A673 (cell line): ENCODE data around the gene SYT9. TPM values are rescaled to one million over a fixed set of nuclear protein-coding genes. Genes with fewer than 3 reads are reported as not detected.

Experiments
- BruUV-seq: library from RNA; stranded (reverse); fragments of 400-500 nt; replicated peaks from 2 replicates; lab custom pipeline; 2021; lab: Mats Ljungman, UMichigan
- CTCF ChIA-PET: fragments of 300-600 bp; sonication (Branson Sonifier 250); formaldehyde crosslinking; loops from one replicate; lab custom pipeline; 2022; ENCODE audit warnings: antibody characterized with exemption; lab: Charles Lee
- POLR2A ChIA-PET: fragments of 300-600 bp; sonication (Branson Sonifier 250); formaldehyde crosslinking; loops from one replicate; lab custom pipeline; 2022; ENCODE audit warnings: antibody characterized with exemption; ENCODE audit not compliant: low non-redundant PET; lab: Charles Lee
- DNase-seq: peaks from one replicate; pipeline ENCODE4 v3.0.0-alpha.2; 2015; ENCODE audit warnings: low spot score
- H3K27ac ChIP-seq: fragments of 200-600 bp; sonication (generic); 2 replicates; pipeline ENCODE4 v1.5.1; 2016; ENCODE audit warnings: mixed run types, low read depth, mild to moderate bottlenecking, mixed read lengths, antibody characterized with exemption, low read length; ENCODE audit not compliant: poor library complexity, severe bottlenecking
- H3K27me3 ChIP-seq: fragments of 200-600 bp; sonication (generic); replicated peaks from 2 replicates; pipeline ENCODE4 v1.6.1; 2017; ENCODE audit warnings: mixed run types, low read depth, mild to moderate bottlenecking, mixed read lengths, antibody characterized with exemption, low read length; ENCODE audit not compliant: insufficient read depth, poor library complexity
- H3K36me3 ChIP-seq: fragments of 200-600 bp; sonication (generic); 2 replicates; pipeline ENCODE4 v1.6.1; 2016; ENCODE audit warnings: mixed run types, mild to moderate bottlenecking, mixed read lengths, antibody characterized with exemption, low read length; ENCODE audit not compliant: insufficient read depth, poor library complexity, severe bottlenecking
- H3K4me1 ChIP-seq: fragments of 200-600 bp; sonication (generic); 2 replicates; pipeline ENCODE4 v1.6.1; 2017; ENCODE audit warnings: mixed run types, mild to moderate bottlenecking, mixed read lengths, antibody characterized with exemption, low read length; ENCODE audit not compliant: insufficient read depth, poor library complexity, severe bottlenecking
- H3K4me3 ChIP-seq: fragments of 200-600 bp; sonication (generic); 2 replicates; pipeline ENCODE4 v1.5.1; 2016; ENCODE audit warnings: low read depth, mixed run types, mild to moderate bottlenecking, mixed read lengths, low read length; ENCODE audit not compliant: poor library complexity, severe bottlenecking
- H3K9me3 ChIP-seq: fragments of 200-600 bp; sonication (generic); 2 replicates; pipeline ENCODE4 v1.6.1; 2016; ENCODE audit warnings: mixed run types, low read depth, mild to moderate bottlenecking, mixed read lengths, antibody characterized with exemption, low read length; ENCODE audit not compliant: poor library complexity, severe bottlenecking
- CTCF ChIP-seq: fragments of 300-800, 200-600 bp; sonication (generic); conservative IDR thresholded peaks from 2 replicates; pipeline ENCODE4 v1.5.1; 2017; ENCODE audit warnings: low read depth, mild to moderate bottlenecking, antibody characterized with exemption, low read length, moderate library complexity, mixed read lengths
- EZH2 ChIP-seq: fragments of 200-600 bp; sonication (generic); IDR thresholded peaks from 2 replicates; pipeline ENCODE4 v1.6.1; 2017; ENCODE audit warnings: borderline replicate concordance, low read depth, mild to moderate bottlenecking, mixed read lengths, antibody characterized with exemption, low read length; ENCODE audit not compliant: poor library complexity, severe bottlenecking
- intact Hi-C: fragments of 100-400 bp; cut with micrococcal nuclease; formaldehyde crosslinking; loops from one replicate; pipeline ENCODE4 v1.10.0; 2022; ENCODE audit not compliant: unreplicated experiment
- total RNA-seq: library from RNA; stranded (reverse); gene quantifications from 2 replicates; pipeline ENCODE4 v1.2.3, GENCODE V29; 2021

Gene SYT9
- total RNA-seq, 1 experiment from 2014 or later = not detected

GRCh38 chr11:7484131-7484530 lies 232.4 kb downstream of the SYT9 start:
- ChIA-PET CTCF (no interaction called here), POLR2A (no interaction called here)
- no TSS peak for BruUV-seq
- Histone ChIP-seq H3K4me1 (no peaks in the 10 kb centered on the region), H3K27me3 (no peaks in the 10 kb centered on the region), H3K36me3 (no peaks in the 10 kb centered on the region), H3K27ac (no peak overlapping the region), H3K9me3 (no peaks in the 10 kb centered on the region), H3K4me3 (no peak overlapping the region)
- no peak for DNase-seq
- TF ChIP-seq EZH2 (no peak), CTCF (no peak)
- intact Hi-C loops = no loop called here

- Histone ChIP-seq H3K36me3 (no peaks in the 10 kb centered on the region), H3K4me1 (no peaks in the 10 kb centered on the region), H3K4me3 (no peak overlapping the region), H3K27me3 (no peaks in the 10 kb centered on the region), H3K9me3 (no peaks in the 10 kb centered on the region), H3K27ac (no peak overlapping the region)
- BruUV-seq = no TSS peak
- TF ChIP-seq CTCF (no peak), EZH2 (no peak)
- intact Hi-C loops = no loop called here
- no peak for DNase-seq
- POLR2A ChIA-PET = no interaction called here
- CTCF ChIA-PET = no interaction called here
Measured at GRCh38 chr11:7484645-7485044, 232.9 kb downstream of the SYT9 start.

GRCh38 chr11:7485186-7486097 lies 233.7 kb downstream of the SYT9 start, which contains the start of gene OLFML1:
Gene OLFML1, plus strand, starts transcription at chr11:7485506. Its CDS starts 370 bp downstream, at chr11:7485876.
- Histone ChIP-seq H3K9me3 (no peaks in the 10 kb centered on the region), H3K27ac (no peak within 1 kb of the TSS), H3K4me1 (no peaks in the 10 kb centered on the region), H3K27me3 (no peaks in the 10 kb centered on the region), H3K36me3 (no peaks in the 10 kb centered on the region), H3K4me3 (no peak within 1 kb of the TSS)
- intact Hi-C loops = no loop called here
- TF ChIP-seq EZH2 (no peak), CTCF (no peak)
- ChIA-PET CTCF (no interaction called here), POLR2A (no interaction called here)
- DNase-seq = no peak
- no TSS peak for BruUV-seq
